Activated T-helper 1 cell treated with Interleukin-2 at 50 U/mL for 16 hours (primary cell): ENCODE measurements around the gene MSH5.

Experiments used
- DNase-seq: peaks from one replicate; pipeline ENCODE4 v3.0.0-alpha.2; 2020; ENCODE audit warnings: low read depth

The MSH5 gene

GRCh38 chr6:31729979-31730630 is 9.7 kb upstream of the MSH5 start:
- DNase-seq: peak; percentile 40

GRCh38 chr6:31730631-31731086 is 9.1 kb upstream of the MSH5 start:
- DNase-seq: no peak

DNA sequence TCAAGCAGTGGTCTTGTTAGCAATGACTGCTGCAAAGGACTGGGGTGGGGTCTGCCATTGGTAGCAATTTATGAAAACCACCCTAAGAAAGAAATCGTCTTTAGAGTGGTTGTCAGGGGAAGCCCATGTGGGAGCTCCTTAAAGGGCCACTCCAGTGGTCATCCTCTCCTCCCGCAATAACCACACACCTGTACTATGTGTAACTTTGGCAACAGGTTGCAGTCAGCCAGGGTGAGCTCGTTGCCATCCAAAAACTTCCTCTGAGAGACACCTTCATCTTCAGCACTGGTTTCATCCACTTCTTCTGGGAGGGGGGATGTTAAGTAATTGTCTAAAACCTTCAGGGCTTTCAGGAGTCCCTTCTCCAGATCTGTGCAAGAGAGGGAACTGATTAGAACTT is 7.8 kb upstream of the MSH5 start:
- DNase-seq: no peak

GRCh38 chr6:31733734-31734133 is 6.1 kb upstream of the MSH5 start:
- DNase-seq: no peak

DNA sequence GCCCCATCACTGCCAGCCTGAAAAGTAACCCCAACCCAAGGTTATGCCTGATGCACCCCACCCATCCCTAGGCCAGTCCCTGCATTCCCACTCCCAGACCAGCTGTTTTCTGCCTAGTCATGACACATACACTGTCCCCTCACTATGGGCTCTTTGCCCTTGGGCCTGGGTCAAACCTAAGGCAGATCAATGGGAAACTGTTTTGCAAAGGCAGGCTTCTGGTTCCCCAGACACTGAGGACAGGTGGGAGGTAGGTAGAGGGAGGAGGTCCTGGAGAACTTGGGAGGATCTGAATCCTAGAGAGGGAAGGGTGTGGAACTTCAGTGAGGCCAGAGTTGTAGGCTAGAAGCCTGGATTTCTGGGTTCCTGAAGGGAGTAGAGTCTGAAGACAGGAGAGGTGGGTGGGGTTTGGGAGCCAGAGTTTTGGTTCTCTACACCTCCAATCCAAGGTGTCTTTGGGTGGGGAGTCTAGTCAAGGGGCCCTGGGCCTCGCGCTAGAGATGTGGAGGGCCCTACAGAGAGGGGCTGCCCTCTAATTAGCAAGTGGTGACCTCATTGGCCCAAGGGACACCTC is 5.5 kb upstream of the MSH5 start:
- DNase-seq: no peak

DNA sequence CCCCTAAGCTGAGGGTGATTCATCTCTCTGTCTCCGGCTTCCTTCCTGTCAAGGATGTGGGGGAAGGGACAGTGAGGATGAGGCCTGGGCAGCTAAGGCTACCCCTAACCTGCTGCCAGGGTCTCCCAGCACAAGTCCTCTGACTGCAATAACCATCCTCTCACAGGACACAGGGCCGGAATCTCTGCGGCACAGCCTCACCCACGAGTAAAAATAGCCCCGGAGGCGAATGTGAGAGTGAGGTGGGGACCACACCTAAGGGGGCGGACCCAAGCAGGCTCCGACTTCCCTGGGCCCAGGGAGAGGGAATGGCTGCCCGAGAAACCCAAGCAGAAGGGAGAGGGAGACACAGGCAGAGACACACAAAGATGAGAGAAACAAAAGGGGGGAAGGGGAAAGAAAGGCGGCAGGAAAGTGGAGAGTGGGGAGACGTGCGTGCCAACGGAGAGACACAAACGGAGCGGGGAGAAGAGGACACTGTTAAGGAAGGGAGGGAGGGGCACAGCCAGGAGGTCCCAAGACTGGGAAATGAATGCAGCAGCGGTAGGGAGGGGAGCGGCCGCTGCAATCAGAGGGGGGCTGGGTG is 4.9 kb upstream of the MSH5 start:
- DNase-seq: peak; percentile 36

GRCh38 chr6:31736021-31736767 is 3.6 kb upstream of the MSH5 start, which contains the start of gene CLIC1:
TSS of gene CLIC1 (minus strand) at chr6:31736530. CDS start at chr6:31736300, 230 bp downstream.
- peak; percentile 56 for DNase-seq

DNA sequence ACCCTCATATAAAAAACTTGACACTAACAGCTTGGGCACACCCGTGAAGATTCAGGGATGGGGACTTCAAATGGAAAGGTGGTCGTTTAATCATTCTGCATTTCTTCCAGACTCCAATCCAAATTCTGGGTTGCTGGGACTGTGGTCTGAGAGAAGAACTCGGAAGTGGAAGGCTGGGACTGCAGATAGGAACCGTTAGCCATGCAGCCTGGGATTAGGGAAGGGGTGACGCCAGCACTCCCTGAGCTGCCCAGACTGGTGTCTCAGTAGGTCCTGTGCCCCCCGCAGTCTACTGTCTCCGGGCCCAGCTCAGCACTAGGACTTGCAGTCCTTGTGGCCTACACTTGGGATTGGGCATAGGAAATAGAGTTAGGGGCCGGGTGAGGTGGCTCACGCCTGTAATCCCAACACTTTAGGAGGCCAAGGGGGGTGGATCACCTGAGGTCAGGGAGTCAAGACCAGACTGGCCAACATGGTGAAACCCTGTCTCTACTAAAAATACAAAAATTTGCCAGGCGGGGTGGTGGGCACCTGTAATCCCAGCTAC is 3.0 kb upstream of the MSH5 start:
- no peak for DNase-seq

- DNase-seq: no peak
These were observed 2.4 kb upstream of the MSH5 start for GRCh38 chr6:31737315-31737990.

GRCh38 chr6:31737991-31738979 is 1.5 kb upstream of the MSH5 start:
- DNase-seq: peak; percentile 45

GRCh38 chr6:31740397-31741223 is 805 bp downstream of the MSH5 start:
- no peak for DNase-seq

GRCh38 chr6:31741815-31742214 is 2.0 kb downstream of the MSH5 start:
- no peak for DNase-seq

DNA sequence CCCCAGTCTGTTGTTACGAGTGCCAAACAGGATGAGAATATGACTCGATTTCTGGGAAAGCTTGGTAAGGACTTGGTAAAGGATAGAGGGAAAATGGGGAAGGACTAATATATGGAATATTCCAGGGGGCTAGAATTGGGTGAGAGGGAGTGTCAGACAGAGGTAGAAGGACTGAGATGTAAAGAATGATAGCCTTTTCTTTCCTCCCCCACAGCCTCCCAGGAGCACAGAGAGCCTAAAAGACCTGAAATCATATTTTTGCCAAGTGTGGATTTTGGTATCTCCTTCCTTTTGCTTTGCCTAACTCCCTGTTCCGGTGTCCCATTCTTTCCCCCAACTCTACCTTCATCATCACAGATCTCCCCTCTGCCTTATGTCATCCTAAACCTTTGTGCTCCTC is 3.1 kb downstream of the MSH5 start:
- no peak for DNase-seq

GRCh38 chr6:31744422-31744821 is 4.6 kb downstream of the MSH5 start:
- no peak for DNase-seq

GRCh38 chr6:31749301-31750036 is 9.7 kb downstream of the MSH5 start:
- DNase-seq: no peak

DNA sequence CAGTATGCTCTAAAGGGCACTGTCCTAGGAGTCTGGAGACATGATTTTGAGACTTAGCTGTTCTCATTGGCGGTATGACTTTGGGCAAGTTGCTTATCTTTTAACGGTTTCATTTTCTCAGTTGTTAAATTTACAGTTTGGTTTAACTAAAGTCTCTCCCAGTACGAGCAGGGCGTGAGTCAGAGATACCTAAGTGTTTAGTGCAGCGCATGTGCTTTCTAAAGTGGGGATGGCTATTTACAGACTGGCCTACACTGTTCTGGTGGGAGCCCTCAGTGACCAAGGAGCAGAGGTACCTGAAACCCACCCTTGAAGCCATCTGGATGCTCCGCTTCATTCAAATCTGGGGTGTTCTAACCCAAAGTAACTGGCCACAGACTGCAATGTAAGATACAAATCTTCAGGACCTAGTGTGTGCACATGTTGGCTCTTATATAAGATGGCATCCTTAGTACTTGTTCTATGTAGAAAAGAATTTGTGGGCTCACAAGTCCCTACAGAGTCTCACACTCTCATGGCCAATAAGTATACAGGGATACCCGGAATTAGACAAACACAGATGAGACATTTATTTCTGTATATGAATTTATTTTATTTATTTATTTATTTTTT is 10.7 kb downstream of the MSH5 start:
- DNase-seq: no peak

DNA sequence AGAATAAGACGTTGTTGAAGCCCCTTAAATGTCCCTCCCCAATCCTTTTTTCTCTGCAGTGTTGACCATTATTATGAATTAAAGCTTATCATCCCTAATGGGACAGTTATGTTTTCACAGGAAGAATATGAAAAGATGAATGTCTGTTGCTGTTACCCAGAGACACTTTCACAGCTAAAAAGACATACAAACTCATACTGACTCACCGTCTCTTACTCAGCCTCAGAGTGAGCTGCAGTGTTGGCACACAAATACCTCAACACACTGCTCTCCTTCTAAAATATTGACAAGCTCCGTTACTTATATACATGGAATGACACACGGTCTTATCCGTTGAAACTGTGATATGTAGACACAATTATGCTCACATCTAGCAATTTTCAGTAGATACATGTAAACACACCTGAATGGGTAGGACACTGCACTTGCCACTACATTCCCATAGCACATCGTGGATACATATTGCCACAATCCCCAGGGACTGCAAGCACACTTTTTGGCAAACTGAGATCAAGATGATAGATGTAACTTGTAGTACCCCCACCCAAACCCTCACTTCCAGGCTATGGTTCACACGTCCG is 13.0 kb downstream of the MSH5 start:
- no peak for DNase-seq

- no peak for DNase-seq
These were observed 18.5 kb downstream of the MSH5 start for GRCh38 chr6:31758281-31758680.
